SK-N-SH (cell line): ENCODE measurements around the gene MAP6. TPM values are rescaled to one million over a fixed set of nuclear protein-coding genes. Genes with fewer than 3 reads are reported as not detected.

Experiments used
- CTCF ChIA-PET: fragments of 300-600, 350-600 bp; formaldehyde crosslinking; extraction: SDS; loops from one replicate; lab custom pipeline; 2021; lab: Yijun Ruan, JAX
- POLR2A ChIA-PET: fragments of 350-600 bp; sonication (Branson Sonifier 250); formaldehyde crosslinking; extraction: SDS; loops from one replicate; lab custom pipeline; 2020; ENCODE audit warnings: antibody characterized with exemption, inconsistent platforms; lab: Yijun Ruan, JAX
- DNase-seq: peaks from one replicate; pipeline ENCODE4 v3.0.0; 2012
- H2AFZ ChIP-seq: fragments of 200-600 bp; sonication (generic); 2 replicates; pipeline ENCODE4 v1.8.1; 2016; ENCODE audit warnings: antibody characterized with exemption, mild to moderate bottlenecking, low read depth
- H3F3A ChIP-seq: fragments of 200-600 bp; sonication (generic); replicated peaks from 2 replicates; pipeline ENCODE3; 2016; ENCODE audit warnings: antibody characterized with exemption, mild to moderate bottlenecking; ENCODE audit not compliant: insufficient read depth
- H3K27ac ChIP-seq, 2 experiments: fragments of 200-500 bp in 1 of 2; fragments of 200-600 bp in 1 of 2; sonication (Bioruptor generic) in 1 of 2; sonication (generic), shearing (Covaris generic) in 1 of 2; 2 replicates each; pipeline versions ENCODE4 v1.5.1 to v1.6.1; 2014 to 2016; ENCODE audit warnings: low read depth in 2 of 2, inconsistent platforms in 1 of 2, low read length in 1 of 2, mild to moderate bottlenecking in 1 of 2, mixed read lengths in 1 of 2
- H3K27me3 ChIP-seq: fragments of 200-600 bp; sonication (generic), shearing (Covaris generic); 2 replicates; pipeline ENCODE4 v1.6.1; 2016; ENCODE audit warnings: mixed run types; ENCODE audit not compliant: insufficient read depth
- H3K36me3 ChIP-seq, 2 experiments: fragments of 200-500 bp in 1 of 2; fragments of 200-600 bp in 1 of 2; sonication (Bioruptor generic) in 1 of 2; sonication (generic) in 1 of 2; replicated peaks in 1 of 2; 2 replicates each; pipeline versions ENCODE3 to v1.5.1; 2014 to 2016; ENCODE audit warnings: low read length in 1 of 2, mild to moderate bottlenecking in 1 of 2; ENCODE audit not compliant: insufficient read depth in 2 of 2, control insufficient read depth in 1 of 2
- H3K4me1 ChIP-seq, 2 experiments: fragments of 200-500 bp in 1 of 2; fragments of 200-600 bp in 1 of 2; sonication (Bioruptor generic) in 1 of 2; sonication (generic), shearing (Covaris generic) in 1 of 2; 2 replicates each; pipeline versions ENCODE4 v1.5.1 to v1.6.1; 2014 to 2016; ENCODE audit warnings: low read depth in 1 of 2, low read length in 1 of 2, mixed run types in 1 of 2; ENCODE audit not compliant: insufficient read depth in 2 of 2, control insufficient read depth in 1 of 2
- H3K4me2 ChIP-seq: fragments of 200-600 bp; sonication (generic), shearing (Covaris generic); 2 replicates; pipeline ENCODE4 v1.6.1; 2017; ENCODE audit warnings: mixed run types
- H3K4me3 ChIP-seq, 2 experiments: fragments of 200-500 bp in 1 of 2; fragments of 200-600 bp in 1 of 2; sonication (Bioruptor generic) in 1 of 2; sonication (generic), shearing (Covaris generic) in 1 of 2; 2 replicates each; pipeline versions ENCODE4 v1.5.1 to v1.8.1; 2014 to 2016; ENCODE audit warnings: low read depth in 2 of 2, inconsistent platforms in 1 of 2, low read length in 1 of 2, mild to moderate bottlenecking in 1 of 2, mixed read lengths in 1 of 2, moderate library complexity in 1 of 2
- H3K79me2 ChIP-seq: fragments of 200-600 bp; sonication (generic); 2 replicates; pipeline ENCODE4 v1.8.1; 2017; ENCODE audit warnings: mild to moderate bottlenecking; ENCODE audit not compliant: insufficient read depth
- H3K9ac ChIP-seq: fragments of 200-600 bp; sonication (generic); 2 replicates; pipeline ENCODE4 v1.6.1; 2017; ENCODE audit warnings: mixed run types
- H3K9me2 ChIP-seq: fragments of 200-600 bp; sonication (generic); 2 replicates; pipeline ENCODE4 v1.6.1; 2017; ENCODE audit warnings: mixed run types
- H3K9me3 ChIP-seq: fragments of 200-600 bp; sonication (generic); 2 replicates; pipeline ENCODE4 v1.6.1; 2017; ENCODE audit warnings: mixed run types, mild to moderate bottlenecking, moderate library complexity
- H4K20me1 ChIP-seq: fragments of 200-600 bp; sonication (generic); 2 replicates; pipeline ENCODE4 v1.6.1; 2017; ENCODE audit warnings: mild to moderate bottlenecking, mixed run types; ENCODE audit not compliant: insufficient read depth
- EZH2phosphoT487 ChIP-seq: fragments of 200-600 bp; sonication (generic); IDR thresholded peaks from 2 replicates; pipeline ENCODE4 v1.6.1; 2017; ENCODE audit warnings: low read depth, mixed run types, mild to moderate bottlenecking, antibody characterized with exemption, moderate library complexity, borderline replicate concordance
- FOSL2 ChIP-seq: IDR thresholded peaks from 2 replicates; pipeline ENCODE4 v1.4.0; 2012; ENCODE audit warnings: low read depth, mild to moderate bottlenecking, moderate library complexity, borderline replicate concordance
- FOXJ3 ChIP-seq: sonication (generic); formaldehyde crosslinking; IDR thresholded peaks from 2 replicates; pipeline ENCODE4 v1.5.1; 2020; ENCODE audit warnings: mild to moderate bottlenecking, missing genetic modification reagents
- FOXM1 ChIP-seq: IDR thresholded peaks from 2 replicates; pipeline ENCODE4 v1.4.0; 2012; ENCODE audit warnings: low read depth, mild to moderate bottlenecking
- GATA2 ChIP-seq: sonication (generic); formaldehyde crosslinking; IDR thresholded peaks from 2 replicates; pipeline ENCODE4 v1.5.0; 2020; ENCODE audit warnings: mild to moderate bottlenecking, missing genetic modification reagents
- JUND ChIP-seq: IDR thresholded peaks from 2 replicates; pipeline ENCODE4 v1.4.0; 2012
- MEF2A ChIP-seq: IDR thresholded peaks from 2 replicates; pipeline ENCODE4 v1.4.0; 2012; ENCODE audit warnings: low read depth, borderline replicate concordance
- NFIC ChIP-seq: IDR thresholded peaks from 2 replicates; pipeline ENCODE4 v1.4.0; 2012; ENCODE audit warnings: borderline replicate concordance
- NRF1 ChIP-seq: IDR thresholded peaks from 2 replicates; pipeline ENCODE4 v1.6.1; 2012; ENCODE audit warnings: low read depth, mild to moderate bottlenecking, low read length
- RCOR1 ChIP-seq: fragments of 150-350 bp; IDR thresholded peaks from 2 replicates; pipeline ENCODE4 v1.6.1; 2017; ENCODE audit warnings: antibody characterized with exemption, low read length
- RFX5 ChIP-seq: IDR thresholded peaks from 2 replicates; pipeline ENCODE4 v1.6.1; 2012; ENCODE audit warnings: mild to moderate bottlenecking, improper control_type of control experiment, low read length
- RXRA ChIP-seq: IDR thresholded peaks from 2 replicates; pipeline ENCODE4 v1.4.0; 2012; ENCODE audit warnings: low read depth, mild to moderate bottlenecking, borderline replicate concordance
- SIN3A ChIP-seq: IDR thresholded peaks from 2 replicates; pipeline ENCODE4 v1.6.1; 2012; ENCODE audit warnings: low read depth, mild to moderate bottlenecking, low read length, moderate library complexity, borderline replicate concordance
- SMC3 ChIP-seq: IDR thresholded peaks from 2 replicates; pipeline ENCODE4 v1.6.1; 2012; ENCODE audit warnings: low read depth, low read length, improper control_type of control experiment
- TCF12 ChIP-seq: IDR thresholded peaks from 2 replicates; pipeline ENCODE4 v1.4.0; 2012
- YY1 ChIP-seq: IDR thresholded peaks from 2 replicates; pipeline ENCODE4 v1.4.0; 2012; ENCODE audit warnings: low read depth, mild to moderate bottlenecking
- WGBS: methylation state at CpG from one replicate; pipeline ENCODE4 v1.1.6; 2017; ENCODE audit warnings: low lambda C conversion rate; 5-methylcytosine and 5-hydroxymethylcytosine counted together
- polyA plus RNA-seq, 3 experiments: library from polyadenylated mRNA; depleted of rRNA; stranded (reverse); fragments of >200 nt; gene quantifications; 2 replicates each; pipeline ENCODE4 v1.2.3, GENCODE V29; 2012
- TF ChIP-seq, protein P1 (sequence below): fragments of 150-350 bp; IDR thresholded peaks from 2 replicates; pipeline ENCODE4 v1.6.1; 2017; ENCODE audit warnings: antibody characterized with exemption, low read length, low read depth, borderline replicate concordance
- TF ChIP-seq, protein P2 (sequence below): fragments of 150-350 bp; IDR thresholded peaks from 2 replicates; pipeline ENCODE4 v1.6.1; 2016; ENCODE audit warnings: mild to moderate bottlenecking, low read depth, low read length
- TF ChIP-seq, protein P3 (sequence below): IDR thresholded peaks from 2 replicates; pipeline ENCODE4 v1.4.0; 2012; ENCODE audit warnings: low read depth
- TF ChIP-seq, protein P4 (sequence below): IDR thresholded peaks from 2 replicates; pipeline ENCODE4; 2012
- TF ChIP-seq, protein P5 (sequence below): IDR thresholded peaks from 2 replicates; pipeline ENCODE4 v1.4.0; 2012; ENCODE audit warnings: low read depth, borderline replicate concordance

MAP6 gene
- polyA plus RNA-seq, 1 of the 3 experiments (the other 2 are of a cell fraction), result 11.1 TPM

DNA sequence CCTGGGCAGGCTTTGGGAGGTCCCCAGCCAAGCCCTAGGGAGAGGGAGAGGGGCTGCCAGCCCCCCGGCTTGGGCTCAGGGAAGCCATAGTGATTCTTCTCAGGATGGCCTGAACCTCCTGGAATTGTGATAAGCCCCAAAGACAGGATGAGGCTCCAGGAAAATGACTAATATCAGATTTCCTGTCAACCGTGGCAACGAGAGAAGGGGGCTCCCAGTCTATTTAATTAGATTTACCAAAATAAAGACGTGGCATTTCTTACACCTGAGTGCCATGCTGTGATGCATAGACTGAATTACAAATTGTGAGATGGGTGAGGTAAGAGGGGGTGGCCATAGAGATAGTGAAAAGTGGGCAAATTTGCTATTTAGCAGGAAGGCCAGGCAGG is 86.3 kb downstream of the MAP6 start:
- no peaks in the 10 kb centered on the region for H3K27me3 ChIP-seq
- TF ChIP-seq TCF12, result no peak
- no peak for TF ChIP-seq NFIC
- no peak for TF ChIP-seq FOSL2
- TF ChIP-seq NRF1, result no peak
- TF ChIP-seq, protein P1, sequence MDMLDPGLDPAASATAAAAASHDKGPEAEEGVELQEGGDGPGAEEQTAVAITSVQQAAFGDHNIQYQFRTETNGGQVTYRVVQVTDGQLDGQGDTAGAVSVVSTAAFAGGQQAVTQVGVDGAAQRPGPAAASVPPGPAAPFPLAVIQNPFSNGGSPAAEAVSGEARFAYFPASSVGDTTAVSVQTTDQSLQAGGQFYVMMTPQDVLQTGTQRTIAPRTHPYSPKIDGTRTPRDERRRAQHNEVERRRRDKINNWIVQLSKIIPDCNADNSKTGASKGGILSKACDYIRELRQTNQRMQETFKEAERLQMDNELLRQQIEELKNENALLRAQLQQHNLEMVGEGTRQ, result no peak
- TF ChIP-seq RFX5, result no peak
- no peak for TF ChIP-seq SMC3
- TF ChIP-seq RCOR1, result no peak
- no peak for TF ChIP-seq GATA2
- peak overlapping the region; percentile 84; the same call in 1 of the 2 replicates for H3K9ac ChIP-seq
- H3K9me3 ChIP-seq, result no peaks in the 10 kb centered on the region
- 23% methylated on average over 3 of the region's 4 CpGs for WGBS
- no peaks in the 10 kb centered on the region for H3F3A ChIP-seq
- H4K20me1 ChIP-seq, result no peaks in the 10 kb centered on the region
- H3K9me2 ChIP-seq, result no peaks in the 10 kb centered on the region
- no peaks in the 10 kb centered on the region for H3K79me2 ChIP-seq
- CTCF ChIA-PET, result interaction anchor here (0.7 to 3.4 kb wide), 15 partner anchors 9 to 127 kb away, joined by 3 to 14 read pairs (median 4); no protein-coding TSS in a partner anchor
- H3K36me3 ChIP-seq, result no peaks in the 10 kb centered on the region
- POLR2A ChIA-PET, result interaction anchor here (0.6 to 3.8 kb wide), 8 partner anchors 8 to 85 kb away, joined by 3 to 39 read pairs (median 6); partner anchors contain the start of genes MAP6 and SERPINH1
- H3K4me2 ChIP-seq, result peak overlapping the region; percentile 85
- H3K4me1 ChIP-seq, result peaks cover 15 to 22% of the 10 kb centered on the region in 2 experiments; a peak in 2 of 4 replicates
- no peak overlapping the region for H3K4me3 ChIP-seq
- H3K27ac ChIP-seq, result peak overlapping the region; percentile 56 to 93; a peak in 3 of 4 replicates
- no peak for DNase-seq
- peak overlapping the region; percentile 98 for H2AFZ ChIP-seq

DNA sequence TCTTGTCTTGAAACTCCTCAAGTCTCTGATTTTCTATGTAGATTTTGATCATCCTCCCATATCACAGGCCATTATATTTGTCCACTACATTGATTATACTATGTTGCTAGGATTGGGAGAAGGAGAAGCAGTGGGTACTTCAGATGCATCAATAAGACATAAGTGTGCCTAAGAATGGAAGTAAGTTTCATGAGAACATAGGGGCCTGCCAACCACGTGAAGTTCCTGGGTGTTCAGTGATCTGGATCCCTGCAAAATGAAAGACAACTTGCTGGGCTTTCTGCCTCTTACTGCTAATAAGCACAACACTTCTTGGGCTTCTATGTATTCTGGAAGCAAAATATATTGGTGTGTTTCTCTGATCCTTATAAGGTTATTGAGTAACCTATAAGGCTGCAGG is 89.0 kb downstream of the MAP6 start:
- Histone ChIP-seq H4K20me1 (no peaks in the 10 kb centered on the region), H3K27me3 (no peaks in the 10 kb centered on the region), H3K4me3 (no peak overlapping the region), H3K4me2 (no peak overlapping the region), H3K4me1 (peaks cover 15 to 25% of the 10 kb centered on the region in 2 experiments; a peak in 2 of 4 replicates), H3F3A (no peaks in the 10 kb centered on the region), H2AFZ (no peak overlapping the region), H3K36me3 (no peaks in the 10 kb centered on the region), H3K9me3 (no peaks in the 10 kb centered on the region), H3K27ac (no peak overlapping the region), H3K79me2 (no peaks in the 10 kb centered on the region), H3K9ac (no peak overlapping the region), H3K9me2 (no peaks in the 10 kb centered on the region)
- 78% methylated on average over 1 of the region's 1 CpG for WGBS
- CTCF ChIA-PET, result no interaction called here
- POLR2A ChIA-PET, result interaction anchor here (0.5 kb wide), 1 partner anchor 25 kb away, joined by 4 read pairs; no protein-coding TSS in a partner anchor
- no peak for DNase-seq
- no peak for TF ChIP-seq NFIC
- TF ChIP-seq YY1, result no peak
- TF ChIP-seq, protein P2, sequence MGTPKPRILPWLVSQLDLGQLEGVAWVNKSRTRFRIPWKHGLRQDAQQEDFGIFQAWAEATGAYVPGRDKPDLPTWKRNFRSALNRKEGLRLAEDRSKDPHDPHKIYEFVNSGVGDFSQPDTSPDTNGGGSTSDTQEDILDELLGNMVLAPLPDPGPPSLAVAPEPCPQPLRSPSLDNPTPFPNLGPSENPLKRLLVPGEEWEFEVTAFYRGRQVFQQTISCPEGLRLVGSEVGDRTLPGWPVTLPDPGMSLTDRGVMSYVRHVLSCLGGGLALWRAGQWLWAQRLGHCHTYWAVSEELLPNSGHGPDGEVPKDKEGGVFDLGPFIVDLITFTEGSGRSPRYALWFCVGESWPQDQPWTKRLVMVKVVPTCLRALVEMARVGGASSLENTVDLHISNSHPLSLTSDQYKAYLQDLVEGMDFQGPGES, result no peak
- no peak for TF ChIP-seq MEF2A
- TF ChIP-seq, protein P3, sequence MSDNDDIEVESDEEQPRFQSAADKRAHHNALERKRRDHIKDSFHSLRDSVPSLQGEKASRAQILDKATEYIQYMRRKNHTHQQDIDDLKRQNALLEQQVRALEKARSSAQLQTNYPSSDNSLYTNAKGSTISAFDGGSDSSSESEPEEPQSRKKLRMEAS, result no peak
- no peak for TF ChIP-seq RXRA
- TF ChIP-seq FOXM1, result no peak
- no peak for TF ChIP-seq FOSL2
- TF ChIP-seq, protein P4, sequence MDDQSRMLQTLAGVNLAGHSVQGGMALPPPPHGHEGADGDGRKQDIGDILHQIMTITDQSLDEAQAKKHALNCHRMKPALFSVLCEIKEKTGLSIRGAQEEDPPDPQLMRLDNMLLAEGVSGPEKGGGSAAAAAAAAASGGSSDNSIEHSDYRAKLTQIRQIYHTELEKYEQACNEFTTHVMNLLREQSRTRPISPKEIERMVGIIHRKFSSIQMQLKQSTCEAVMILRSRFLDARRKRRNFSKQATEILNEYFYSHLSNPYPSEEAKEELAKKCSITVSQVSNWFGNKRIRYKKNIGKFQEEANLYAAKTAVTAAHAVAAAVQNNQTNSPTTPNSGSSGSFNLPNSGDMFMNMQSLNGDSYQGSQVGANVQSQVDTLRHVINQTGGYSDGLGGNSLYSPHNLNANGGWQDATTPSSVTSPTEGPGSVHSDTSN, result no peak
- TF ChIP-seq, protein P1, result no peak
- TF ChIP-seq TCF12, result no peak
- no peak for TF ChIP-seq SIN3A
- TF ChIP-seq EZH2phosphoT487, result no peak
- TF ChIP-seq, protein P5, sequence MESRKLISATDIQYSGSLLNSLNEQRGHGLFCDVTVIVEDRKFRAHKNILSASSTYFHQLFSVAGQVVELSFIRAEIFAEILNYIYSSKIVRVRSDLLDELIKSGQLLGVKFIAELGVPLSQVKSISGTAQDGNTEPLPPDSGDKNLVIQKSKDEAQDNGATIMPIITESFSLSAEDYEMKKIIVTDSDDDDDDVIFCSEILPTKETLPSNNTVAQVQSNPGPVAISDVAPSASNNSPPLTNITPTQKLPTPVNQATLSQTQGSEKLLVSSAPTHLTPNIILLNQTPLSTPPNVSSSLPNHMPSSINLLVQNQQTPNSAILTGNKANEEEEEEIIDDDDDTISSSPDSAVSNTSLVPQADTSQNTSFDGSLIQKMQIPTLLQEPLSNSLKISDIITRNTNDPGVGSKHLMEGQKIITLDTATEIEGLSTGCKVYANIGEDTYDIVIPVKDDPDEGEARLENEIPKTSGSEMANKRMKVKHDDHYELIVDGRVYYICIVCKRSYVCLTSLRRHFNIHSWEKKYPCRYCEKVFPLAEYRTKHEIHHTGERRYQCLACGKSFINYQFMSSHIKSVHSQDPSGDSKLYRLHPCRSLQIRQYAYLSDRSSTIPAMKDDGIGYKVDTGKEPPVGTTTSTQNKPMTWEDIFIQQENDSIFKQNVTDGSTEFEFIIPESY, result no peak
- TF ChIP-seq FOXJ3 (CRISPR knock-in tag), result no peak
- TF ChIP-seq JUND, result no peak
